ENCODE data around the gene MAPKAP1. TPM values are rescaled to one million over a fixed set of nuclear protein-coding genes. Genes with fewer than 3 reads are reported as not detected.
"Not testable (repeated sequence)": the region's sequence is repeated elsewhere in the genome, so short reads cannot be mapped to it uniquely, and the experiment has no call there.

The MAPKAP1 gene
- total RNA-seq, 1 donor from 2014 or later: 56.6 TPM

DNA sequence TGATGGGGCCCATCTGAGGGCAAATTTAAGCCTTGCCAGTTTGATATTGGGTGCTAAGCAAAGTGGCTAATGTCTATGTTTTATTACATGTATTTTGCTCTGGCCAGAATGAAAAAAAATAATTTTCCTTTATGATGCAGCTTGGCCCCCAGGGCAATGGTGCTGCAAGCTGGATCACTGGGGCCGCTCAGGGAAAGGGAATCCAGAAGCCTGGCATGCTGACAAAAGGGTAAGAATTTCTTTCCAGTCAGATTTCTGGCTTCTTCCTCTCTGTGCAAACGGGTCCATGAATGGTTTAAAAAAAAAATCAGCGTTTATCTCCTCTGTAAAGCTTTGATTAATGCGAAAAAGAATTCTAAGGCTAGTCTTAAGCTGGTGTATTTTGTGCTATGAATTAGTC lies 138.4 kb downstream of the MAPKAP1 start:
- Histone ChIP-seq H3K27me3 (no peaks in the 10 kb centered on the region), H3K36me3 (peaks cover 12% of the 10 kb centered on the region), H3K79me2 (ENCODE audit: low read depth) (no peaks in the 10 kb centered on the region), H3F3A (ENCODE audit: low read depth) (no peaks in the 10 kb centered on the region), H4K20me1 (ENCODE audit: low read depth) (no peaks in the 10 kb centered on the region), H2AFZ (replicated peaks) (no peak overlapping the region), H3K4me3 (no peak overlapping the region), H3K4me2 (no peak overlapping the region), H3K9me3 (ENCODE audit: low read depth) (peaks cover 15% of the 10 kb centered on the region), H3K27ac (no peak overlapping the region), H3K4me1 (no peaks in the 10 kb centered on the region), H3K9ac (no peak overlapping the region)
- DNase-seq (ENCODE audit: low spot score): no peak
- H3K4me1 Mint-ChIP-seq: peaks cover 8% of the 10 kb centered on the region
- peaks cover 17% of the 10 kb centered on the region for H3K36me3 Mint-ChIP-seq
- TF ChIP-seq EZH2phosphoT487 (IDR thresholded peaks at IDR 0.05) (no peak), EZH2 (IDR thresholded peaks at IDR 0.05) (no peak)
- TF ChIP-seq, protein P1, sequence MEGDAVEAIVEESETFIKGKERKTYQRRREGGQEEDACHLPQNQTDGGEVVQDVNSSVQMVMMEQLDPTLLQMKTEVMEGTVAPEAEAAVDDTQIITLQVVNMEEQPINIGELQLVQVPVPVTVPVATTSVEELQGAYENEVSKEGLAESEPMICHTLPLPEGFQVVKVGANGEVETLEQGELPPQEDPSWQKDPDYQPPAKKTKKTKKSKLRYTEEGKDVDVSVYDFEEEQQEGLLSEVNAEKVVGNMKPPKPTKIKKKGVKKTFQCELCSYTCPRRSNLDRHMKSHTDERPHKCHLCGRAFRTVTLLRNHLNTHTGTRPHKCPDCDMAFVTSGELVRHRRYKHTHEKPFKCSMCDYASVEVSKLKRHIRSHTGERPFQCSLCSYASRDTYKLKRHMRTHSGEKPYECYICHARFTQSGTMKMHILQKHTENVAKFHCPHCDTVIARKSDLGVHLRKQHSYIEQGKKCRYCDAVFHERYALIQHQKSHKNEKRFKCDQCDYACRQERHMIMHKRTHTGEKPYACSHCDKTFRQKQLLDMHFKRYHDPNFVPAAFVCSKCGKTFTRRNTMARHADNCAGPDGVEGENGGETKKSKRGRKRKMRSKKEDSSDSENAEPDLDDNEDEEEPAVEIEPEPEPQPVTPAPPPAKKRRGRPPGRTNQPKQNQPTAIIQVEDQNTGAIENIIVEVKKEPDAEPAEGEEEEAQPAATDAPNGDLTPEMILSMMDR (IDR thresholded peaks at IDR 0.05): no peak
- no peak overlapping the region for H3K4me3 Mint-ChIP-seq
- H3K9me3 Mint-ChIP-seq: peaks cover 28% of the 10 kb centered on the region
- peaks cover 3% of the 10 kb centered on the region for H3K27me3 Mint-ChIP-seq (ENCODE audit: insufficient read depth, low read depth)
- H3K27ac Mint-ChIP-seq: no peak overlapping the region

DNA sequence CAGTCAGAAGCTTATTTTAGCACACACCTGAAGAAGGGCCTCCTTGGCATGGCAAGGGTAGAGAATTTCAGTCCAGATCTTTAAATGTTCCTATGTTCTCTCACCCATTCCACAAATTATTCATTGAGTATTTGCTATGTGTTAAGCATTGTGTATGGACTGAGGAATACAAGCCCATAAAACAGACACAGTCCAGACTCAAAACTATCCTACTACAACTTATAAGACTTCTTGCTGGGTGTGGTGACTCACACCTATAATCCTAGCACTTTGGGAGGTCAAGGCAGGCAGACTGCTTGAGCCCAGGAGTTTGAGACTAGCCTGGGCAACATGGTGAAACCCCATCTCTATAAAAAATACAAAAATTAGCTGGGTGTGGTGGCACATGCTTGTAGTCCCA lies 141.0 kb downstream of the MAPKAP1 start:
- H3K9ac ChIP-seq, H3K27ac Mint-ChIP-seq: not testable (repeated sequence)

DNA sequence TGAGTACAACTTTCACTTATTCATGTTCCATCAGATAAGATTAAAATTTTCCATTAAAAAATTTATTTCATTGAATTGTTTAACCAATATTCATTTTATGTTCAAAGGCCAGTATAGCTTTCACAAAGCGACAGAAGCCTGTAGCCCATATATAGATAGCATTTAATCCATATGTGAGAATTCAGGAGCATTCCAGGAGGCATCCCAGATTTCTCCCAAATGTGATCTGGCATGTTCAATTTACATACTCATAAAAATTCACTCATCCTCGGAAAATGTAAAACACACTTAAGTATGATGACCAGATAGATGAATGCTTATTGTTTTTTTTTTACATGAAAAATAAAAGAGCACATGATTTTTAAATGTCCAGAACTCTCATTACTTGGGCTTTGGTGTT lies 141.9 kb downstream of the MAPKAP1 start:
- no peak overlapping the region for H3K27ac Mint-ChIP-seq
- DNase-seq (ENCODE audit: low spot score): no peak
- H3K79me2 ChIP-seq (ENCODE audit: low read depth): no peaks in the 10 kb centered on the region

More for the DNA sequence above, 141.0 kb downstream of the MAPKAP1 start:
- not testable (repeated sequence) for H3K36me3 ChIP-seq; H3K4me1 Mint-ChIP-seq; H3K4me3 ChIP-seq; H3F3A ChIP-seq (ENCODE audit: low read depth); DNase-seq (ENCODE audit: low spot score); H3K27me3 ChIP-seq; H3K27ac ChIP-seq; H3K9me3 ChIP-seq (ENCODE audit: low read depth); H3K79me2 ChIP-seq (ENCODE audit: low read depth); H4K20me1 ChIP-seq (ENCODE audit: low read depth); H3K4me1 ChIP-seq; H3K4me2 ChIP-seq; H3K36me3 Mint-ChIP-seq; H3K27me3 Mint-ChIP-seq (ENCODE audit: insufficient read depth, low read depth); H2AFZ ChIP-seq (replicated peaks); H3K4me3 Mint-ChIP-seq
- peaks cover 10% of the 10 kb centered on the region for H3K9me3 Mint-ChIP-seq

DNA sequence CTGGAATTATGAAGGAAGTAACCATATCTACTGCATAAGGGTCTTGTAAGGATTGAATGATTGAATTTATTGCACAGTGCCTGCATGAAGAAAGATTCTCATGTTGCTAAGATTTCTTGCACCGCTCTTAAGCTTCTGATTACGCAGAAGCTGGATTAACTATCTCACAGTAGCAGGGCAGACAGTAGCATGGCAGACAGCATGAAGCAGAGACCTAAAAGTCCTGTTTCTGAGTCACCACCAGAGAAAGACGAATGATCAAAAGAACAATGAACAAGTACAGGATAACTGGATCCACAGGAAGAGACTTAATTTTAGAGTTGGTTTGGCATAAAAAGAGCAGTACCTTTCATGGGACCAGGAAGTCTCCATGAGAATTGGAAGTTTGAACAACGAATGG lies 142.4 kb downstream of the MAPKAP1 start:
- no peaks in the 10 kb centered on the region for H4K20me1 ChIP-seq (ENCODE audit: low read depth)
- no peak for DNase-seq (ENCODE audit: low spot score)
- Mint-ChIP-seq H3K27ac (no peak overlapping the region), H3K9me3 (peaks cover 3% of the 10 kb centered on the region), H3K4me3 (no peak overlapping the region), H3K27me3 (ENCODE audit: insufficient read depth, low read depth) (no peaks in the 10 kb centered on the region), H3K36me3 (no peaks in the 10 kb centered on the region), H3K4me1 (peaks cover 8% of the 10 kb centered on the region)
- no peaks in the 10 kb centered on the region for H3K4me1 ChIP-seq
- no peaks in the 10 kb centered on the region for H3K79me2 ChIP-seq (ENCODE audit: low read depth)
- H3K36me3 ChIP-seq: no peaks in the 10 kb centered on the region
- no peak overlapping the region for H2AFZ ChIP-seq (replicated peaks)
- no peak for TF ChIP-seq EZH2 (IDR thresholded peaks at IDR 0.05)
- TF ChIP-seq, protein P1 (IDR thresholded peaks at IDR 0.05): no peak
- TF ChIP-seq EZH2phosphoT487 (IDR thresholded peaks at IDR 0.05): no peak
- no peak overlapping the region for H3K9ac ChIP-seq
- H3K27me3 ChIP-seq: no peaks in the 10 kb centered on the region
- no peak overlapping the region for H3K4me2 ChIP-seq
- H3K4me3 ChIP-seq: no peak overlapping the region
- no peaks in the 10 kb centered on the region for H3F3A ChIP-seq (ENCODE audit: low read depth)
- no peak overlapping the region for H3K27ac ChIP-seq
- H3K9me3 ChIP-seq (ENCODE audit: low read depth): no peaks in the 10 kb centered on the region

More for the DNA sequence above, 141.9 kb downstream of the MAPKAP1 start:
- Histone ChIP-seq H3K4me2 (no peak overlapping the region), H2AFZ (replicated peaks) (no peak overlapping the region), H3K36me3 (peaks cover under 1% of the 10 kb centered on the region), H3F3A (ENCODE audit: low read depth) (no peaks in the 10 kb centered on the region), H3K4me1 (no peaks in the 10 kb centered on the region), H3K27me3 (no peaks in the 10 kb centered on the region), H3K9me3 (ENCODE audit: low read depth) (peaks cover under 1% of the 10 kb centered on the region), H3K27ac (no peak overlapping the region), H3K9ac (no peak overlapping the region), H3K4me3 (no peak overlapping the region), H4K20me1 (ENCODE audit: low read depth) (no peaks in the 10 kb centered on the region)
- Mint-ChIP-seq H3K9me3 (peaks cover 5% of the 10 kb centered on the region), H3K27me3 (ENCODE audit: insufficient read depth, low read depth) (no peaks in the 10 kb centered on the region), H3K36me3 (peaks cover 2% of the 10 kb centered on the region), H3K4me1 (peaks cover 8% of the 10 kb centered on the region), H3K4me3 (no peak overlapping the region)
- TF ChIP-seq, protein P1 (IDR thresholded peaks at IDR 0.05): no peak
- TF ChIP-seq EZH2phosphoT487 (IDR thresholded peaks at IDR 0.05): no peak
- TF ChIP-seq EZH2 (IDR thresholded peaks at IDR 0.05): no peak
